NCI-H345 treated with DMSO at 0.1 percent for 48 hours (cell line): ENCODE data around the gene TARBP2.
A peak's percentile ranks its signal among the peaks of the same experiment; 100 is the strongest.

Experiments used
- DNase-seq: peaks from one replicate; lab custom pipeline; 2025; ENCODE audit not compliant: unreplicated experiment; lab: John Stamatoyannopoulos, UW

The TARBP2 gene

GRCh38 chr12:53500776-53501614 lies at the start of gene TARBP2:
TARBP2 (plus strand) TSS chr12:53501283; CDS start chr12:53501409, 126 bp downstream.
- DNase-seq: peak; percentile 99

GRCh38 chr12:53451661-53452158 lies 49.4 kb upstream of the TARBP2 start, which contains the start of gene PCBP2:
PCBP2 (plus strand) TSS chr12:53452102; CDS start chr12:53454801, 2,699 bp downstream.
- peak; percentile 97 for DNase-seq

- DNase-seq: peak; percentile 20
These were observed 48.7 kb upstream of the TARBP2 start for GRCh38 chr12:53452159-53453077.

GRCh38 chr12:53453953-53454640 lies 47.0 kb upstream of the TARBP2 start:
- DNase-seq: no peak

- no peak for DNase-seq
These were observed 46.4 kb upstream of the TARBP2 start for GRCh38 chr12:53454707-53455106.

- no peak for DNase-seq
These were observed 44.3 kb upstream of the TARBP2 start for GRCh38 chr12:53456654-53457366.

GRCh38 chr12:53459097-53459496 lies 42.0 kb upstream of the TARBP2 start:
- DNase-seq: no peak

- DNase-seq: no peak
These were observed 40.0 kb upstream of the TARBP2 start for GRCh38 chr12:53461059-53461458.

GRCh38 chr12:53461591-53461990 lies 39.5 kb upstream of the TARBP2 start:
- no peak for DNase-seq

GRCh38 chr12:53462935-53463334 lies 38.1 kb upstream of the TARBP2 start:
- DNase-seq: no peak

GRCh38 chr12:53463802-53464560 lies 37.1 kb upstream of the TARBP2 start:
- DNase-seq: no peak

GRCh38 chr12:53464685-53465418 lies 36.2 kb upstream of the TARBP2 start:
- DNase-seq: no peak

- DNase-seq: no peak
These were observed 35.4 kb upstream of the TARBP2 start for GRCh38 chr12:53465679-53466078.

- no peak for DNase-seq
These were observed 34.4 kb upstream of the TARBP2 start for GRCh38 chr12:53466640-53467039.

- no peak for DNase-seq
These were observed 34.0 kb upstream of the TARBP2 start for GRCh38 chr12:53467082-53467481.

- DNase-seq: no peak
These were observed 33.2 kb upstream of the TARBP2 start for GRCh38 chr12:53467880-53468279.

GRCh38 chr12:53468282-53468681 lies 32.8 kb upstream of the TARBP2 start:
- DNase-seq: no peak

GRCh38 chr12:53472056-53472582 lies 29.0 kb upstream of the TARBP2 start:
- DNase-seq: no peak

- no peak for DNase-seq
These were observed 27.0 kb upstream of the TARBP2 start for GRCh38 chr12:53474077-53474476.
